CD4-positive, alpha-beta T cell (primary cell): ENCODE results near the gene SLC37A2. TPM values are rescaled to one million over a fixed set of nuclear protein-coding genes. Genes with fewer than 3 reads are reported as not detected.

Experiments used
- ATAC-seq: fragments of 200-7000 bp; cut with Tn5 transposase; one replicate; pipeline ENCODE4 v1.10.0; 2022; ENCODE audit warnings: mild to moderate bottlenecking; ENCODE audit not compliant: poor library complexity
- CTCF ChIA-PET: fragments of 350-600 bp; sonication (Branson Sonifier 250); formaldehyde crosslinking; loops from one replicate; lab custom pipeline; 2021; ENCODE audit warnings: antibody characterized with exemption, inconsistent platforms; lab: Charles Lee
- POLR2A ChIA-PET: fragments of 350-600 bp; sonication (Branson Sonifier 250); formaldehyde crosslinking; loops from one replicate; lab custom pipeline; 2021; ENCODE audit warnings: antibody characterized with exemption, inconsistent platforms; lab: Charles Lee
- DNase-seq, 14 experiments: peaks; one replicate each; pipeline ENCODE4 v3.0.0-alpha.2; 2013 to 2020; ENCODE audit warnings: mixed read lengths in 2 of 14
- H3K27ac ChIP-seq, 2 donors: one replicate each; pipeline versions ENCODE4 v1.5.1 to v1.7.0; 2013; ENCODE audit warnings: low read length in 2 of 2, low read depth in 1 of 2, mild to moderate bottlenecking in 1 of 2
- H3K27me3 ChIP-seq, 2 experiments: 1 replicate in 1 of 2; 2 replicates in 1 of 2; pipeline versions ENCODE4 v1.6.1 to v1.7.0; 2013; ENCODE audit warnings: low read length in 2 of 2, control low read depth in 1 of 2, mild to moderate bottlenecking in 1 of 2, moderate library complexity in 1 of 2; ENCODE audit not compliant: insufficient read depth in 2 of 2, control insufficient read depth in 1 of 2
- H3K36me3 ChIP-seq: one replicate; pipeline ENCODE4 v1.6.1; 2013; ENCODE audit warnings: low read length, control low read depth; ENCODE audit not compliant: insufficient read depth
- H3K4me1 ChIP-seq: one replicate; pipeline ENCODE4 v1.6.1; 2013; ENCODE audit warnings: low read length, control low read depth; ENCODE audit not compliant: insufficient read depth
- H3K4me3 ChIP-seq: one replicate; pipeline ENCODE4 v1.5.1; 2013; ENCODE audit warnings: mild to moderate bottlenecking, low read length, moderate library complexity
- H3K9me3 ChIP-seq, 2 experiments: 1 replicate in 1 of 2; 2 replicates in 1 of 2; pipeline versions ENCODE4 v1.6.1 to v1.7.0; 2013; ENCODE audit warnings: low read length in 2 of 2, mild to moderate bottlenecking in 2 of 2, control low read depth in 1 of 2, moderate library complexity in 1 of 2; ENCODE audit not compliant: control insufficient read depth in 1 of 2, insufficient read depth in 1 of 2
- H3K27ac Mint-ChIP-seq: one replicate; pipeline ENCODE4 v1.8.0; 2020; ENCODE audit warnings: mixed read lengths
- H3K27me3 Mint-ChIP-seq: one replicate; pipeline ENCODE4 v1.8.0; 2021; ENCODE audit warnings: mixed read lengths
- H3K36me3 Mint-ChIP-seq: one replicate; pipeline ENCODE4 v1.8.0; 2021; ENCODE audit warnings: low read depth, mixed read lengths
- H3K4me1 Mint-ChIP-seq: one replicate; pipeline ENCODE4 v1.8.0; 2021; ENCODE audit warnings: low read depth, mixed read lengths
- H3K4me3 Mint-ChIP-seq: one replicate; pipeline ENCODE4 v1.8.0; 2020; ENCODE audit warnings: mild to moderate bottlenecking, mixed read lengths
- H3K9me3 Mint-ChIP-seq: one replicate; pipeline ENCODE4 v1.8.0; 2020; ENCODE audit warnings: mixed read lengths
- CTCF ChIP-seq: fragments of 200-600 bp; IDR thresholded peaks from one replicate; pipeline ENCODE4 v1.8.0; 2022; ENCODE audit warnings: antibody characterized with exemption, mild to moderate bottlenecking
- intact Hi-C, 2 experiments: fragments of 100-400 bp; cut with DNase I in 1 of 2; cut with micrococcal nuclease in 1 of 2; formaldehyde crosslinking; loops; one replicate each; pipeline versions ENCODE4 v1.15.1 to v1.9.0; 2023 to 2025; cut with DNase I, micrococcal nuclease
- total RNA-seq, 174 experiments: library from RNA in 2 of 174; stranded (reverse) in 2 of 174; gene quantifications; one replicate each; pipeline ENCODE4 v1.2.3 and lab custom pipeline; 2021 to 2026

Gene SLC37A2
- total RNA-seq, 2 experiments from 2014 or later: 0.25 to 0.34 TPM

DNA sequence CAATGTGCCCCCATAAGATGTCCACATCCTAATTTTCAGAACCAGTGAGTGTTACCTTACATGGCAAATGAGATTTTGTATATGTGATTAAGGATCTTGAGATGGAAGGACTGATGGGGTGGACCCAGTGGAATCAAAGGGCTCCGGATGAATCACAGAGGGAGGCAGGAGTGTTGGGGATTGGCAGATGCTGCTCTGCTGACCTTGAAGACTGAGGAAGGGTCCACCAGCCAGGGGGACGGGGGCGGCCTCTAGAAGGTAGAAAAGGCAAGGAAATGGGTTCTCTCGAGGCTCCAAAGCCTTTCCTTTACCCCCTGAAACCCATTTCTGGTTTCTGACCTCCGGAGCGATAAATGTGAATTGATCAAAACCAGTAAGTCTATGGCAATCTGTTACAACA, 29.6 kb downstream of the SLC37A2 start:
- POLR2A ChIA-PET: no interaction called here
- H3K27me3 ChIP-seq: no peaks in the 10 kb centered on the region

DNA sequence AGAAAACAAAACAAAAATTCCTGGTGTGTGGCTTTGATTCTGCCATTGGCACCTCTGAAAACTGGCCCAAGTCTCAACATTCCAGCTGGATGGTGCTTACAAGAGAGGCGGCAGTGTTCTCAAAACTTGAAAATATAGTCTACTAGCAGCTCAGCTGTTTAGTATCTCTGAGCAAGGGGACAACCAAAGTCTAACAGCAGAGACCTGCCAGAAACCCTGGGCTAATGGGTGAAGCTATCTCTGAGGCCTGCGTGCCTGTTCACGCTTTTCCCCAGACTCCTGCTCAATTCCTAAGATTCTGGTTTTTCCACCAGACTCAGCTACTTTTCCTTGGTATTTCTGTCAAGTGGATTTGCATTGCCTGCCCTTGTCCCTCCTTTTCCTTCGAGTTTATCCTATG, 30.4 kb downstream of the SLC37A2 start:
- H3K4me3 ChIP-seq: no peak overlapping the region
- H3K27ac ChIP-seq: no peak overlapping the region
- intact Hi-C loops: loop anchor here in 1 of 2 experiments (5.0 kb wide), 1 partner anchor 254 kb away; no protein-coding TSS in a partner anchor
- ATAC-seq (no peak), DNase-seq (no peak)
- H3K27me3 ChIP-seq: no peaks in the 10 kb centered on the region
- POLR2A ChIA-PET: interaction anchor here (1.5 kb wide), 1 partner anchor 19 kb away, joined by 6 read pairs; no protein-coding TSS in a partner anchor
- H3K36me3 ChIP-seq: peaks cover 7% of the 10 kb centered on the region
- Mint-ChIP-seq H3K36me3 (peaks cover 39% of the 10 kb centered on the region), H3K4me3 (no peak overlapping the region), H3K9me3 (no peaks in the 10 kb centered on the region), H3K4me1 (no peaks in the 10 kb centered on the region), H3K27ac (no peak overlapping the region), H3K27me3 (no peaks in the 10 kb centered on the region)
- no peaks in the 10 kb centered on the region for H3K9me3 ChIP-seq
- no peaks in the 10 kb centered on the region for H3K4me1 ChIP-seq
- CTCF ChIA-PET: no interaction called here
- TF ChIP-seq CTCF: no peak

More for the DNA sequence above, 29.6 kb downstream of the SLC37A2 start:
- intact Hi-C loops: loop anchor here in 1 of 2 experiments (1.0 to 5.0 kb wide), 2 partner anchors 51 to 255 kb away; no protein-coding TSS in a partner anchor
- CTCF ChIA-PET: no interaction called here
- Mint-ChIP-seq H3K27ac (no peak overlapping the region), H3K9me3 (no peaks in the 10 kb centered on the region), H3K4me1 (no peaks in the 10 kb centered on the region), H3K36me3 (peaks cover 30% of the 10 kb centered on the region), H3K27me3 (no peaks in the 10 kb centered on the region), H3K4me3 (no peak overlapping the region)
- no peak overlapping the region for H3K27ac ChIP-seq
- no peaks in the 10 kb centered on the region for H3K4me1 ChIP-seq
- no peak overlapping the region for H3K4me3 ChIP-seq
- peaks cover 7% of the 10 kb centered on the region for H3K36me3 ChIP-seq
- no peak for ATAC-seq
- H3K9me3 ChIP-seq: no peaks in the 10 kb centered on the region
- DNase-seq: no peak
- no peak for TF ChIP-seq CTCF

DNA sequence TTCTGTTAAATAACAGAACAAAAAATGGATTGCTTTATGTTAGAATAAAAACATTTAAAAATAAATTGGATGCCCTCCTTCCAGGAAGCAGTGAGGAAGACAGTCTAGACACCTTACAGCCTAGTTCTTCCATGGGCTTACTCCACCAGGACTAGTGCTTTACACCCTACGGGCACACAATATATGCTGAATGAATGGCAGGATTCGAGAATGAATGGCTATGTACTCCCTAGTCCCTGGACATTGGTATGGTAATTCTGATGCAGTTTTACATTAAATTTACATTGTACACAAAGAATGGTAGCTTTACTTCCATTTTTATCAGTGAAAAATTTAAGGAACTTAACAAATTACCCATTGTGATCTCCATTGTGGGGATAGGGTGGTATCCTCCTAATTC, 31.6 kb downstream of the SLC37A2 start:
- Histone ChIP-seq H3K9me3 (no peaks in the 10 kb centered on the region), H3K27me3 (no peaks in the 10 kb centered on the region), H3K36me3 (peaks cover 14% of the 10 kb centered on the region), H3K27ac (no peak overlapping the region), H3K4me3 (no peak overlapping the region), H3K4me1 (no peaks in the 10 kb centered on the region)
- TF ChIP-seq CTCF: no peak
- Mint-ChIP-seq H3K27me3 (no peaks in the 10 kb centered on the region), H3K4me1 (no peaks in the 10 kb centered on the region), H3K4me3 (no peak overlapping the region), H3K27ac (no peak overlapping the region), H3K36me3 (peaks cover 50% of the 10 kb centered on the region), H3K9me3 (no peaks in the 10 kb centered on the region)
- intact Hi-C loops: loop anchor here in 1 of 2 experiments (5.0 kb wide), 1 partner anchor 253 kb away; no protein-coding TSS in a partner anchor
- ChIA-PET CTCF (interaction anchor here (1.5 kb wide), 1 partner anchor 47 kb away, joined by 3 read pairs; no protein-coding TSS in a partner anchor), POLR2A (no interaction called here)
- DNase-seq (no peak), ATAC-seq (no peak)
